NCI-H345 treated with DMSO at 0.1 percent for 48 hours (cell line): ENCODE measurements around the gene DGKD.

Experiments
- DNase-seq: peaks from one replicate; lab custom pipeline; 2025; ENCODE audit not compliant: unreplicated experiment; lab: John Stamatoyannopoulos, UW

DGKD gene

DNA sequence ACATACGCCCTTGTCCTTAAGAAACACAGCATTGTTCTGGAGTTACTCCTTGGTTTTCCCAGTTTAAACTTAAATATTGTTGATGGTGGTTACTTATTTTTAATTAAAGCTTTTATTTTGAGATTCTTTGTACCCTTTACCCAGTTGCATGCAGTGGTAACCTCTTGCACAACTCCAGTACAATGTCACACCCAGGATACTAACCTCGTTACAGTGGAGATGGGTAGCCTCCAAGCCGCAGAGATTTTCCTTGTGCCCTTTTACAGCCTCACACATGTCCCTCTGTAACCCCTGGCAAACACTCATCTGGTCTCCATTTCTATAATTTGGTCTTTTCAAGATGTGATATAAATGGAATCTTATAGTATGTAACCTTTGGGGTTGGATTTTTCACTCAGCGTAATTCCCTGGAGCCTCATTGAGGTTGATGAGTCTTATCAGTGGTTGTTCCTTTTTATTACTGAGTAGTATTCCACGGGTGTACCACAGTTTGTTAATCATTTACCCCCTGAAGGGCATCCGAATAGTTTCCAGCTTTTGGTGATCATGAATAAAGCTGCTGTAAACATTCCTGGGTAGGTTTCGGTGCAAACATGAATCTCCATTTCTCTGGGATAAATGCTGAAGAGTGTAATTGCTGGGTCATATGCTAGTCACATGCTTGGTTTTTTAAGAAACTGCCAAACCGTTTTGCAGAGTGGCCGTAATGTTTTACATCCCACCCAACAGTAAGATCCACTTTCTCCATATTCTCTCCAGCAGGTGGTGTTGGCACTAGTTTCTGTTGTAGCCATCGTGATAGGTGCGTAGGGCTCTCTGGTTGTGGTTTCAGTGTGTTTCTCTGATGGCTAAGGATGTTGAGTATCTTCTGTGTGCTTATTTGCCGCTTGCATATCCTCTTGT is 68.6 kb downstream of the DGKD start:
- no peak for DNase-seq

GRCh38 chr2:233423552-233423860 is 69.2 kb downstream of the DGKD start:
- DNase-seq: no peak

DNA sequence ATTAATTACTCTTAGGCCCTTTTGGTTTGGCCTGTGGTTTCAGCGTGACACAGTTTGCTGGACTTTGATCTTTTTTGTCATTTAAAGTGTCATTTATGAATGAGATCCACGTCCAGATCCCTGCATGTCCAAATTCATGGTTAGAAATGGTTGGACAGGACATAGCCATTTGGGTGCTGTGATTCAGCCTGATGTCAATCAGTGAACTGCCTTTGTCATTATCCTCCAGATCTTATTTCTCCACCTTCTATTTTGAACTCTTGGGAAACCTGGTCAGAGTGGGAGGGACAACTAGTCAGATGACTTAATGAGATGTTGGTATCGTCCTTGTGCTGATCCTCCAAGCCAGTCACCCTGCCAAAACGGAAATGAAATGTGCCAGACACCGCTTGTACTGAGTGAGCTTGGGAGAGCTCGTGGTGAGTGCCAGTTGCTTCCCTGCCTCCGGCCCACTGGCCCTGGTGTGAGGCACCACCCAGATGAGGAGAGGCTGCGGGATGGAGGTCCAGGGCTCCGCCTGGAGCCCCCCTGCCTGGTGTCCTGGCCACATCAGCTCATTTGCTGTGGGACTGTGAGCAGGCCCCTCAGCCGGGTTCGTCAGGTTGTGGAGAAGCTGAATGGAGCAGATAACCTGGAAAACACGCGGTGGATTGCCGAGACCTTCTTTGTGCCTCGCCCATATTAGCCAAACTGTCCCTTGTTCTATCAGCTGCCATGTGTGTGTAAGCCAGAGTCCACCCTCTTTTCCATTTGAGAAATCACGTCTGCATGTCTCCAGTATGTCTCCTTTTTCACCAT is 70.1 kb downstream of the DGKD start:
- no peak for DNase-seq

- no peak for DNase-seq
These were observed 72.5 kb downstream of the DGKD start for GRCh38 chr2:233426619-233427342.

DNA sequence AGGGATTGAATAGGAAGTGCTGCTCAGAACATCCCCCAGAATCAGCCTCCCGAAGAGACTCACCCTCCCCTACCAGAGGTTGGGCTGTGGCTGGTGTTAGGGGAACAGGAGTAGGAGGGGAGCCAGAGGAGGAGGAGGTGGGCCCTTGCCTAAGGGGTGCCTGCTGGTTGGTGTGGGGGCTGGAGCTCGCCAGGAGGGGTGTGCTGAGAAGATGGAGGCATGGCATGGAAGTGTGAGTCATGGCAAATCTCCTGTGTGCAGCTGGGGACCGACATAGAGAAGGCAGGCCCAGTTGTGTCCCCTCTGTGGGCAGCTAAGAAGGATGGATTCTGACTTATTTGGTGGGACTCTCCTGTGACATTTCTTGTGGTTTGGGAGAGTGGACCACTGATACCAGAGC is 73.7 kb downstream of the DGKD start:
- no peak for DNase-seq

GRCh38 chr2:233428438-233428837 is 74.1 kb downstream of the DGKD start:
- no peak for DNase-seq

GRCh38 chr2:233429175-233429897 is 75.0 kb downstream of the DGKD start:
- no peak for DNase-seq

GRCh38 chr2:233430081-233430480 is 75.8 kb downstream of the DGKD start:
- DNase-seq: no peak

DNA sequence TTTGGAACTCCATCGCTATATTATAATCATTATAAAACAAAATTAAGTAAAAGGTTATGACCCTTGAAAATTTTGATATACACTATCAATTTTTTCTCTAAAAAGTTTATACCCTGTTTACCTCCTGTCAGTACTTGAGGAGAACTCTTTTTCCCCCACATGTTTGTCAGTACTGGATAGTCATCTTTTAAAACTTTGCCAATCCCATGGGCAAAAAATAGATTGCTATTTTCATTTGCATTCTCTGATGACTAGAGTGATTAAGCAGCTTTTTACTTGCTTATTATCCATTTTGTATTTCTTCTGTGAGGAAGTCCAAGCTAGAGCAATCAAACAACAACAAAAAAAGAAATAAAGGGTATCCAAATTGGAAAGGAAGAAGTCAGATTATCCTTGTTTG is 76.4 kb downstream of the DGKD start:
- DNase-seq: no peak

GRCh38 chr2:233433029-233433428 is 78.7 kb downstream of the DGKD start:
- DNase-seq: no peak

DNA sequence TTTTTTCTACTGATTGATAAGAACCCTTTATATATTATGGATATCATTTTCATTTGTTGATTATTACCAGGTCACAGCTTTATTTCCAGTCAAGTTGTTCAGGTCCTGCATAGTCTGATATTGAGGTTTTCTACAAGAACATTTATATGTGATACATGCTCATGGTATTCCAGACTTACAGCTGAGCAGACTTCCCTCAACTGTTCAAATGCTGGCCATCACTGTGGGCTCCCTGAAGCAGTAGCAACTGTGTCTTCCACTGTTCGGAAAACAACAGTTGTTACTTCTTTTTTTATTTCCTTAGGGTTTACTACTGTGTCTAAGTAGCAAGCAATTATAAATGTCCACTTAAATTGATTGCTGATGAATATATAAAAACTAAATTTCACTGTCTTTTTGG is 79.5 kb downstream of the DGKD start:
- DNase-seq: no peak

DNA sequence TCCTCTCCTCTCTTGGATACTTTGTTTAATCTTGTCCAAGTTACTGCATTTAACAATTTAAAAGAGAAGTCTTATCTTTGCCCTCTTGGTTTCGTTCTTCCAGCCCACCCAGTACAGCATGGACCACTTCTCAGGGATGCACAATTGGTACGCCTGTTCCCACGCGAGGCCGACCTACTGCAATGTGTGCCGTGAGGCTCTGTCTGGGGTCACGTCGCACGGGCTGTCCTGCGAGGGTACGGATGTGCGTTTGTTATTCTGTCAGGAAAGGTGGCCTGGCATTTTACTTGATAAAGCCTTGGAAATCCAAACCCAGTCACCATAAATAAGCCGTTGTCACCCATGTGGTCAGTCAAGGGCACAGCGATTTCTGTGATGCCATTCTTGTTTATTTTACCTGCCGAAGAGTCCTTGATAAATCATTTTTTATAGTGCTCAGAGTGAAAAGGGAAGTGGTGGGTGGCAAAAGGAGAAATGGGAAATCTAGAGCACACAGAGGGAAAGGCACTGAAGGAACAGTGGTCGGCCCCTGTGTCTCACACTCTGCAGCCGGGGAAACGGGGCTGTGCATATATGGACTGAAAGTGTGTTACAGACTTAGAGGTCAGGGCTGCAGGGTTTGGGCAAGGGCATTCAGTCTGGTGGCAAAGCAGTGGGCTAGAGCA is 80.5 kb downstream of the DGKD start:
- DNase-seq: no peak

- DNase-seq: no peak
These were observed 81.3 kb downstream of the DGKD start for GRCh38 chr2:233435436-233436190.

GRCh38 chr2:233436191-233436581 is 81.9 kb downstream of the DGKD start:
- no peak for DNase-seq

GRCh38 chr2:233436691-233437438 is 82.6 kb downstream of the DGKD start:
- DNase-seq: no peak

GRCh38 chr2:233437439-233437955 is 83.2 kb downstream of the DGKD start:
- no peak for DNase-seq

DNA sequence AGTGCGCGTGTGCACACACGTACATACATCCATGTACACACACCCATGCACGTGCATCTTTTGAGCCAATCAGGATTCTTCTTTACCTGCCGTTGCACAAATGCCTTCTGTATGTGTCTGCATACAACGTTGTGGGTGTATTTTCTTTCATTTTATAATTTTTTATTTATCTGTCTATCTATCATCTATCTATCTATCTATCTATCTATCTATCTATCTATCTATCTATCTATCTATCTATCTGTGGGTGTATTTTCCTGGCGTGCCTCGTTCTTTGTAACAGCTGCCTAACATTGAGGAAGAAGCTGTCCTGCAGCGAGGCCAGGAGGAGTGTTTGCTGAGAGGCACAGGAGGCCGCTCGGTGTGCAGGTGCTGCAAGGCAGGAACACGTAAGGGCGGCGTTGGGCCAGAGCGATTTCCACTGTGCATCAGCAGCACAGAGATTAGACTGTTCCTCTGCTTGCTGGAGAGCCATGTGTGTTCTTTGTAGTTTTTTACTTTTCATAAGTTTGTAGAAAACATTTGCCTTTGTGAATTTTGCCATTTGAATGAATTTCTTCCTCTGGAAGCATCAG is 84.4 kb downstream of the DGKD start:
- no peak for DNase-seq

DNA sequence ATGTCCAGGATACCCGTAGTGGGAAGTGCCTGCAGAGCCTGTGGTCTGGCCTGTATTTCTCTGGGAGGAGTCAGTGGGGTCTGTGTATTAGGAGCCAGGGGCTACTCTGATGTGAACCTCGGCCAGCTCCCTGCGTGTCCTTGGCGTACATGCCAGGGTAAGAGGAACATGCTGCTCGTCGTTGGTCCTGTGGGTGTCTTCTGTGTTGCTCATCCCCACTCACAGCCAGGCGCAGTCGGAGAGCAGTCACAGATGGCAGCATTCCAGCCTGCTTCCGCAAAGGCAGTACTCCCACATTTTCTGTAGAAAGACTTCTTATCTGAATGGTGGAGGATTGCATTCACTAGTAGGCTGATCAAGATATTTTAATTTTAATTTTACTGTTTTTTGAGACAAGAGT is 84.9 kb downstream of the DGKD start:
- DNase-seq: no peak

DNA sequence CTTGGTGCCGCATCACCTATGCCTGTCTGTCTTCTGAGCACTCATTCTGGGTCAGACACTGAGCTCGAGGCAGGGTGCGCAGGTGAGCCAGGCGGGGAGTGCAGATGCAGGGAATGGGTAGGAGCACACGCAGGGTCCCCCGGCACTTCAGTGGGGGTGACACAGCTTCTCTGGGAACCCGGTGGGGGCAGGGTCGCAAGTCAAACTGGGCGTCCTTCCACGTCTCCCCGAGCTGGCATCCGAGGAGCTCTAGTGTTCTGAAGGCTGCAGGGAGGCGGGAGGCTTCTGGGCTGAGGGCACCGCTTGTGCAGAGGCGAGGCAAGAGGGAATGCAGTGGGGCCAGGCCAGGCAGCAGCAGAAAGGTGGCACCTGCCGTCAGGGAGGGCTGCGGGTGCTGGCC is 86.0 kb downstream of the DGKD start:
- DNase-seq: no peak
